Activated CD4-positive, alpha-beta T cell treated with anti-CD3 and anti-CD28 coated beads, Interleukin-10, Interleukin-2, amounts not matched to agents 100 ng/mL and 50 ng/mL, durations not matched to agents 16 hours and 8 hours (primary cell): ENCODE results near the gene PLEKHG1.
A peak's percentile ranks its signal among the peaks of the same experiment; 100 is the strongest.

Source experiments
- DNase-seq: peaks from one replicate; pipeline ENCODE4 v3.0.0-alpha.2; 2020

Gene PLEKHG1

DNA sequence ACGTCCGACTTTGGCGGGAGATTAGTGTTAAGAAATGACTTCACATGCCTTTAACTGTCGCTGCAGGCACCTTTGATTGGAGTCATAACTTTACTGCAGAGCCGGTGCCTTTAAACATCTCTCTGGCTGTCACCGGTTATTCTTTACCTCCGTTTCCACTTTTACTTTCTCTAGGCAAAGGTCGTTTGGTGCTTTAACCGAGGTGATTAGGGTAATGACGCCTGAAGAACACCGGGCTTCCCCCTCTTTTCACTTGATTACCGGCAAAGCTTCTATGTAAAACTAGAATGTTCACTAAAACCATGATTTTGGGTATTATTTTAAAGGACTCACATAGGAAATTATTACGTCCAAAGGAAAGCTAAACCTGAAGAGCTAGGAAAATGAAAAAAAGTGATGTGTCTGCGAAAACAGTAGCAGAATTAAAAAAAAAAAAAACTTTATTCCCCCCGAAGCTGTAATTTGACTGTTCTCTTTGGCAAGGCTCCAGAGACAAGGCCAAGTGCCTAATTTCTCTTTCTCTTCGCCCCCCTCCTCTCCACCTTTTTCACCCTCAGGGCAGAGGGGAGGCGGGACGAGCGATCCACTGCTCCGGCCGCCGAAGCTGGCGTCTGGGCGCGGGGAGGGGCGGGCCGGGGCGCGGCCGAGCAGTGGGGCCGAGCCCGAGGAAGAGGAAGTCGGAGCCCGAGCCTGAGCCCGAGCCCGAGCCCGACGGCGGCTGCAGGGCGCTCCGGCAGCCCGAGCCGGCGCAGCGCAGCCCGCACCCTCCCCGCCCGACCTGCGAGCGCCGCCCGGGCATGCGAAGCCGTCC lies at the start of gene PLEKHG1:
TSS of gene PLEKHG1 (plus strand) at position 687 of the 811 bp plus-strand sequence. CDS start 133,797 bp downstream, outside the sequence.
- peak; percentile 70 for DNase-seq

DNA sequence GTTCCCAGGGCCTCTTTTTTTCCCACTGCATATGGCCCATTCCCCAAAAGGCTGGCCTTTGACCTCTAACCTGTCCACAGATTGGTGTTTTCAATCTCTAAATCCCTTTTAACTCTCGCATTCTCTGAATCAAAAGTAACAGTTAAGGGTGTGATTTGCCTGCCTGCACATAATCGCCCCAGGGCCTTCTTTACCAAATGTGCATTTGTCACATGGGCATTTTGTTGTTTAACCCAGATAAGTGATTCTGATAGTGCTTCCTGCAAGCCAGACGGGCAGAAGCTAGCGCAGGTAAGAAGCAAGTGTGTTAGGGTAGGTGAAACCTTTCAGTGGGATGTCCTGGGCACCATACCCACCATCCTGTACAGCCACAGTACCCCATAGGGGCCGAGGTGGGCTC lies 49.4 kb upstream of the PLEKHG1 start:
- DNase-seq: no peak

DNA sequence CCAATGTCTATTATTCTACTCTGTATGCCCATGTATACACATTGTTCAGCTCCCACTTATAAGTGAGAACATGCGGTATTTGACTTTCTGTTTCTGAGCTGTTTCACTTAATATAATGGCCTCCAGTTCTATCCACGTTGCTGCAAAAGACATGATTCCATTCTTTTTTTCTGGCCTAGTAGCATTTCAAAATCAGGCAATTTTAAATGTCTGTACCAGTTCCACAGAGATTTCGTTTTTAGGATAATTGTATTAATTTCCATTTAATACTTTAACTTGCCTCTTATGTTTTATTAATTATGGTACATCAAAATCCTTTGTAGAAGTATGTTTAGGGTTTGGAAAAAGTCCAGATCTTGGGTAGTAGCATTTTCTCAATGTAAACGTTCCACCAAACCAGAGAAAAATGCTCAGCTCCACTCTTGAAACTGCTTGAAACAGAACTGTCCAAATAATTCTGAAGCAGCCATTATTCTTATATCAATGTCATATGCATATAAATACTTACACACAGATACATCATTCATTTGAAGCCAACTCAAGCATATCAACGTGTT lies 42.6 kb upstream of the PLEKHG1 start:
- no peak for DNase-seq

DNA sequence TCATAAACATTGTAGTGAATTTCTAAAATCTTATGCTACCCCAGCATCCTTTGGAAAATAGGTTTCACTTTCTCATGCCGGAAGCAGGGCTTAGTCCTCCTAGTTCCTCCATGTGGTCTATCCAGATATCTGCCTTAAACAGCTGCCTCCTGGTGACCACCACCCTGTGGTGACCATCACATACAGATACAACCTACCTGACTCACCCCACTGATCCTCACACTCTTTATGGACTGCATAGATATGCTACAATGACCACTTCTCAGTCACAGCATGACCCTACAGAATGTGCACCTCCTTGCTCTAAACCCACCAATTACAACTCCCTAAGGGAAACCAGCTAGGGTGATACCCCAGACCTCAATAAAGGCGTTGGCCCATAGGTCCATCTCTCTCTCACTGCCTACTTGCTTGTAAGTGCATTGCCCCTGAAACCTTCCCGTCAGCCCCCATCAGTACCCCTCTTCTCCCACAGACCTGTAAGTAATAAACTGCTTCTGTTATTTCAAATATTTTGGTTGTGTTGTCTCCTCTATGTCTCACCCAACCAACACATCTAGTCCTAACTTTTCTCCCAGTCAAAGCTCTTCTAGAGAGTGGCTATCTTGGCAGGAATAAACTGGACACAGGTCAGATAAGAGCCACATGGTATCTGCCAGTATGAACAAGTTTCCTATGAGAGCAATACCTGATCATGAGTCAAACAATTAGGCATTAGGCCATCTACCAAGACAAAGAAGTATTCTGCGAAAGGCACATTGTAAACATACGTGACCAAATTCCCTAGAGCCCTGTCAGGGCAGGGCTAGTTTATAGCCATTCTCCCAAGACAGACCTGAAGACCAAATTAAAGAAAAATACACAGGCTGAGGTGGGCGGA lies 39.4 kb upstream of the PLEKHG1 start:
- no peak for DNase-seq

DNA sequence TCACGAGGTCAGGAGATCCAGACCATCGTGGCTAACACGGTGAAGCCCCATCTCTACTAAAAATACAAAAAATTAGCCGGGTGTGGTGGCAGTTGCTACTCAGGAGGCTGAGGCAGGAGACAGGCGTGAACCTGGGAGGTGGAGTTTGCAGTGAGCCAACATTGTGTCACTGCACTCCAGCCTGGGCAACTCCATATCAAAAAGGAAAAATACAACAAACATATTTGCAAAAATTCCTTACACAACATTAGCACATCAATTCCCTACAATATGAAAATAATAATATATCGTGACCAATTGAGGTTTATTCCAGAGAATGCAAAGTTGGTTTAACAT lies 38.8 kb upstream of the PLEKHG1 start:
- no peak for DNase-seq

DNA sequence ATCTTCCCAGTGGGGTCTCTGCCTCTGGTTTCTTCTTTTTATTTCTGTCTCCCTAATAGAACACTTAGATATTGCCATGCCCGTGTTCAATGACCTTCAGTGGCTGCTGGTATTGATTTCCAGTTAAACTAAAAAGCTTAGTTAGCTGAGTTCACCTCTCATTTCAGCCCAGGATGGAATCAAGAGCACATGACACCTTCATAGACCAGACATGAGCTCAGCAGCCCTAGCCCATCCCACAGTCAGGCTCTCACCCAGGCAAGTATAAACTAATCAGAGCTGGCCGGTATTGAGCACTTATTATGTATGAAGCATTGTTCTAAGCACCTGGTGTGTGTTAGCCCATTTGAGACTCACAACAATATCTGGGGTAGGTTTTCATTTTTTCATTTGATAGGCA lies 33.7 kb upstream of the PLEKHG1 start:
- no peak for DNase-seq

DNA sequence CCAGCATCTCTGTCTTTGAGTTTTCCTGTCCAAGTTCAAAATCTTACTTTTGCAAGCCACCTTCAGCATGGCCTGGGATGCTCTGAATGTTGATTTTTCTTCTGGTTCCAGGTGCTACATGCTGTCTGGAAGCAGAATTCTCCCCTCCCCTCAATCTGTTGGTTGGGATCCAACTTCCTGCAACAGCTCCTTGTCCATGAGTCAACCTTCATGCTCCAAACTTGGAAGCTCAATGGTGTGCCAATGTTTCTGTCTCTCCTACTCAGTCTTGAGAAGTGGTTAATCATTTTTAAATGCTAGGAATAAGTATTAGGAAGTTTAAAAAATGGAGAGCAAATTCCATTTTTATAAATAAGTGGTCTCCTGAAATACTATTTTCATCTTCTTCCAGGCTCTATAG lies 33.2 kb upstream of the PLEKHG1 start:
- DNase-seq: no peak

DNA sequence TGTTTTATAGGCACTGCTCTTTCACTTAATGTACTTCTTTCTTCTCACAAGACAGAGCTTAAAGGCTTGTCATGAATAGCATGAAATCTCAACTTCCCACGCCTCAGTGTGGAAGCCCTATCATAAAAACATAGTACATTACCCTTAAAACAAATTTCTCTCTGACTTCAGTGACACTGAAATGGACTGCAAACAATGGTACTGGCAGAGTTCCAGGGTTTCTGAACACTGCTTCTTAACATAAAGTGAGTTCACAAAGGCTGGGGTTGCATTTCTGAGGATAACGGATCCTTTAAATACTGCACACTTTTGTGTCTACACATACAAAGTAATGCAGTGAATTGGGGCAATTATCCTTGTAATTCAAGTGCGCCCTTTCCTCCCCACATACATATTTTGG lies 32.3 kb upstream of the PLEKHG1 start:
- DNase-seq: no peak

DNA sequence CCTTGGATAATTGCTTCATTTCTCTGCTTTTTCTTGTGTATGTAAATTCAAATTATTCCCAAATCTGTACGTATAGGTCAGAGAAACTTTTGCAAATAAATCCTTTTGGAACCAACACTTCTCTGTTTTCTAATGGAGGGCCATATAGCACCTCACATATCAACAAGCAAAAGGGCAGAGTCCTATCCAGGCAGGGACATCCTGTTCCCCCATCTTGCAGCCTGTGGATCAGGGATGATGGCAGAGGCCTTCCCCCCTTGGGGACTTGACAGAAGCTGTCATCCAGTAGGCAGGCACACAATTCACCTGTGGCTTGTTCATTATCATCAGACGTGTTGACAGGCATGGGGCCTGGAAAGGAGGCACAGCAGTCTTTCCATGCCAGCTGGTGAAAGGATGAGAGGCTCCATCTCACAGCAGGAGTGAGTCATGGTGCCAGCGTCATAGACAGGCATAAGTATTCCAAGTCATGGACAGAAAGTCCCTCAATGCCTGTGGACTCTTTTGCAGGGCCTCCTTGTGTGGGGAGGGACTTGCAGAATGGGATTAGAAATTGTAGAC lies 31.8 kb upstream of the PLEKHG1 start:
- DNase-seq: no peak

DNA sequence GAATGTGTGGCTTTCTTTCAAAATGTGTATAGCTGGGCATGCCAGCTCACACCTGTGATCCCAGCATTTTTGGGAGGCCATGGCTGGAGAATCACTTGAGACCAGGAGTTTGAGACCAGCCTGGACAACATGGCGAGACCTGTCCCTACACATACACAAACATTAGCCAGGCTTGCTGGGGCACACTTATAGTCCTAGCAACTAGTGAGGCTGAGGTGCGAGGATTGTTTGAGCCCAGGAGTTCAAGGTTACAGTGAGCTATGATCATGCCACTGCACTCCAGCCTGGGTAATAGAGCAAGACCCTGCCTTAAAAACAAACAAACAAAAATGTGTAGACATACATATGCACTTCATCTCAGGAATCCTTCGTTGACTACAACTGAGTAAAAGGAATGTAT lies 31.1 kb upstream of the PLEKHG1 start:
- DNase-seq: no peak

DNA sequence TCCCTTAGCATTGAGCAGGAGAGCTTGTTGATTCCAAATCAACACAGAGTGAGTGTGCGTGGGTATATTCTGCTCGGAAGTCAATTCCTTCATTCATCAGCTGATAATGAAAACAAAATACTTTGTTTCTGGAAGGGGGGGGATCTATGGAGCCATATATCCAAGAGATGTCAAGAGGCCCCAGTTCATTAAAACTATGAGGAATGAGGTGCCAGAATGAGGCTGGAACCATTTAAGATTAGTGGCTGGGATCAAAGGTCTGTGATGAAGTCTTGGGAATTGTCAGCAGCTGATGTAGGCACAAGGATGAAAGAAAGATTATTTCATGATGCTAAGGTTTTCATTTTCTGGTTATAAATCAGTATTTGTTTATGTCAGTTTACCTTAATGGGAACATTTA lies 30.5 kb upstream of the PLEKHG1 start:
- DNase-seq: no peak

DNA sequence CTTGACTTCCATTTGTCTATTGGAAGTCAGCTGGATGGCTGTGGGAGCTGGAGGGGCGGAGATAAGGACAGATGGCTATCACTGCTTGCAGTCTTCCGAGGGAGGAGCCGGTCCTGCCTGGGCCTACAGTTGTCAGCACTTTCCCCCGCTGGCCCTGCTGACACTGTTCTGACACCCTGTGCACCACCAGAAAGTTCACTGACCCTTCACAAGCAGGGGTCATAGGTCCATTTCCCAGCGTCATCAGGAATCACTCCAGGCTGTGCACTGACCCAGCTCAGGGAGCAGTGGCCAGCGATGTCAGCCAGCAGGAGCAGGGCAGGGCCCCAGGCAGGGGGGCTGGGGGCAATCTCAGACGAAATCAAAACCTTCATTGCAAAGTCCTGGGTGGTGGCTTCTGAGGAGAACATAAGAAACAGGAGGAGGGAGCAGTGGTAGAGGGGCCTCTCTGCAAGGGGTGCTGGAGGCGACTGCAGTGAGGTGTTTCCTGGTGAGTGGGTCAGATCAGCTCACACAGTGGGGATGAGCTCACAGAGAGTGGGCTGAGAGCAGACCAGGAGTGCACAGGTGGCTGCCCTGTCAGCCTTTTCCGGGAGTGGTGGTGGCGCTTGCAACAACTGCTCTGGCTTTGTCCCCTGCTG lies 26.5 kb upstream of the PLEKHG1 start:
- no peak for DNase-seq

DNA sequence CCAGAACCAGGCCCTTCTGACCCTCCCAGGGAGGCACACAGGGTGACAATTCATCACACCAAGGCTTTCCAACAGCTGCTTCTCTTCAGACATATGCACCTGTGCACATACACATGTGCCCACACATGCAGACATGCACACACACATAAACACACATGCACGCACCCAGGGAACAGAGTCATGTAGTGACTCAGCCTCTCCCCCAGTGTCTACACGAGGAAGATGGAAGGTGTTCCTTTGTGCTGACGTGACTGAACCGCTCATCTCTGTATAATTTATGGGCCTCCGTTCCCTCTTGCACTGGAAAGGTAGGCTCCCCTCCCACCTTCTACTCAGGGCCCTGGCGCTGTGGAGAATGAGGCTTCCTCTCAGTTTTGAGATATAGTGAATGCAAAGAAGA lies 23.8 kb upstream of the PLEKHG1 start:
- DNase-seq: no peak

DNA sequence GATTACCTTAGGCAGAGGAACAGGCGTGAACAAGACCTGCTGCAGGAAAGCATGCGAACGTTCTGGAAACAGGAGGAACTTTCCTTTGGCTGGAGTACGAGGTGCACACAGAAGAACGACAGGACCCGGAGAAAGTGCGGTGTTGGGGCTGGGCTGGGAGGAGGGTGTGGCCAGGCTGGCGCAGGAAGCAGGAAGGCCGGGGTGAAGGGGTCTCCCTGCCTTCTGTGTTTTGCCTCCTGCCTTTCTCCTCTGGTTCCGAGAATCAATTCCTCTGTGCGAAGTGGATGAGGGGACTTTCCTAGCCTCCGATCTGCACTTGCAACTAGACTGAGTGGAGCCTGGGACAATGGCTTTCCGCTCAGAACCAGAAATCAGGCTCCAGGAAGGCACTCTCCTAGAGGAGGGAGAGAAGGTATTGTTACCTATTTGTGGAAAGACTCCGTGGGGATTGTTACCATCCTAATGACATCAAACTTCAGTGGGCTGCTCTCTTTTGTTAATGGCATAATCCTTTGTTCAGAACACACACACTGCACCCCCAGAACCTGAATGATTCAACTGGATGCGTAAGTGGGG lies 22.9 kb upstream of the PLEKHG1 start:
- no peak for DNase-seq

DNA sequence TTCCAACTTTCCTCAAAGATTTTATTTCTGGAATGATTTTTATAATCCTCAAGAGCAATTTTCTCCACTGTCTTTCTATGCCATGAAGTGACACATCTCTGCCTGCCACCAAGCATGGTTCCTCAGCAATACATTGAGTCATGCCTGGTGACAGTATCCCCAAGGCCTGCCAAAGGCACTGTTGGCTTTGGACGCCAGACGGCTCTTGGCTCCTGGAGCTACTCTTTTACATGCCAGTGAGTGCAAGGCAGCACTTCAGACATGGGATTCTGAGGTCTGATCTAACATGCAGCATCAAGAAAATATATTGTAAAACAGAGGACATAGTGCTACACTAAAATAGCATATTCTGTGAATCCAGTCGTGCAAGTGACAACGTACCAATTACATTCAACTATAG lies 20.1 kb upstream of the PLEKHG1 start:
- no peak for DNase-seq

DNA sequence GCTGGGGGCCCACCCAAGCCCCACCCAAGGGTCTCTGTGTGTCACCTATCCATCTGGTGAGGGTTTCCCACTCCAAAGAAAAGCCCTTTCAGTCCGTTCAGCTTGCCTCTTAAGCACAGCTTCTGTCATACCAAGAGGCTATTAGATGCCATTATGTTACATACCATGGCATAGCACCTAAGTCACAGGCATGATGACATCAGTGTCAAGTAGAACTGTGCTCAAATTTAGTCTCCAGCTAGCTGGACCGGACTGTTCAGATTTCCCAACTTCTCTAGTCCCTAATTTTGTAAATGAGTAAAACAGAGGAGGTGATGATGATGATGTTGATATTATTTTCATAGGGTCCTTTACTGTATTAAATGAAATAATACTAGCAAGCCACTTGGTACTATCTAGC lies 19.2 kb upstream of the PLEKHG1 start:
- no peak for DNase-seq

DNA sequence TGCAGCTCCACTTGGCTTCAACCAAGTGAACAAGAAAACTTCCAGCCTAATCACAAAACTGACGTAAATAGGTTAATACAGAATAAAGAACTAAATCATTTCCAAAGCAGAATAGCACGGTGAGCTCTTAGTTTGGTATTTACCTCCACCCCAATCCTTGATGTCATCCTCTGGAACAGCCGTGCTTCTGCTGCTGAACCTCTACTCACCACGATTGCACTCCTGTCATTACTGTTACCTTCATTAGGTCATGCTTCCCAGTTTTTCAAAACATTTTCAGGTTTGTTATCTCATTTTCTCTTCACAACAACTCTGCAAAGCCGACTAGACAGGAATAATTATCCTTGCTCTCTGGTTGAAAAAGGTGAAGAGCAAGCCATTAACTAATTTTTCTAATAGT lies 15.6 kb upstream of the PLEKHG1 start:
- DNase-seq: no peak

DNA sequence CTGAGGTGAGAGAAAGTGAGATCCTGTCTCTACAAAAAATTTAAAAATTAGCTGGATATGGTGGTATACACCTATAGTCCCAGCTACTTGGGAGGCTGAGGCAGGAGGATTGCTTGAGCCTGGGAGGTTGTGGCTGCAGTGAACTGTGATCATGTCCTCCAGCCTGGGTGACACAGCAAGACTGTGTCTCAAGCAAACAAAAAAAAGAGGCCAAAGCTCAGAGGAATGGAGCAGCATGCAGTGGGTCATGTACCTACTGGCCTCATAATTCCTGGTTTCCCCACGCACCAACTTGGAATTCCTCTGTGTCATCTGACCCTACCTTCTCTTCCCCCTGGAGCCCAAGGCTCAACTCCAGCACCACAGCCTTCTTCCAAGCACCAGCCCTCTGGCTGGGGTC lies 15.1 kb upstream of the PLEKHG1 start:
- no peak for DNase-seq

DNA sequence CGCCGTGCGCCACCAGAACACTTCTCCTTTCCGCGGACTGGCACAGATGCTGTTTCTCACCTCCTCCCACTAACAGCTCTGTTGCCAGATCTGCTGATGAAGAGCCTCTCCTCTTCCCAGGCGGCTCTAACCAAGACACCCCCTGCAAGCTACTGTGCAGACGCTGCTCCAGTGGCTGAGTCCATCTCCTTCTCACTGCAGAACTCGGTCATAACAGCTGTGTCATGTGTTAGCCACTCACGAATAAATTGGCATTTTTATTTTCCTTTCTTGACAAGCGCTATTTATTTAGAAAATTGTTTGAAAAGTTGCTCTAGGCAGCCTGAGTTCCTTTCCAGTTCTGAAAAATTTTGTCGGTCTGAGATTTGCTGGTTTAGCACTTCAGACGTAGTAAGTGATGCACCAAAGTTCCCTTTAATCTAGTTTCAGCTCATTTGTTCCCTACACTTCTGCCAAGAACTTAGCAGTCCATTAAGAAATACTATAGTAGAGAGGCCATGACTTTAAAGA lies 12.8 kb upstream of the PLEKHG1 start:
- DNase-seq: no peak

DNA sequence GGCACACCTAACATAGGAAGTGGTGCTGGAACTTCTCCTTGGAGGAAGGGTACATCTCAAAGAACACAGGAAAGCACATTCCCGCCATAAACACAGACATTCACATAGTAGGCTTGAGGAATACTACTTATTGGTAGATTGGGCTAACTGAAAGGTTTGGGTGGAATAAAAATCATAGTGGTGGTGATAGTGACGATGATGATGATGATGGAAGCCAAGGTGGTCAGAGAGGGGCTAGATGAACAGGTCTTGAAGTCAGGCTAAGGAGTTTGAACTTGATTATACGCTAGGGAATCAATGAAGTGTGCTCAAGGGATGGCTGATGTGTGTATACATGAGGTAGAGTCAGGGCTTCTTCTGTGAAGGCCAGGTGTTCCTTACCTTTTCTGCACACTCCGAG lies 12.0 kb upstream of the PLEKHG1 start:
- no peak for DNase-seq

DNA sequence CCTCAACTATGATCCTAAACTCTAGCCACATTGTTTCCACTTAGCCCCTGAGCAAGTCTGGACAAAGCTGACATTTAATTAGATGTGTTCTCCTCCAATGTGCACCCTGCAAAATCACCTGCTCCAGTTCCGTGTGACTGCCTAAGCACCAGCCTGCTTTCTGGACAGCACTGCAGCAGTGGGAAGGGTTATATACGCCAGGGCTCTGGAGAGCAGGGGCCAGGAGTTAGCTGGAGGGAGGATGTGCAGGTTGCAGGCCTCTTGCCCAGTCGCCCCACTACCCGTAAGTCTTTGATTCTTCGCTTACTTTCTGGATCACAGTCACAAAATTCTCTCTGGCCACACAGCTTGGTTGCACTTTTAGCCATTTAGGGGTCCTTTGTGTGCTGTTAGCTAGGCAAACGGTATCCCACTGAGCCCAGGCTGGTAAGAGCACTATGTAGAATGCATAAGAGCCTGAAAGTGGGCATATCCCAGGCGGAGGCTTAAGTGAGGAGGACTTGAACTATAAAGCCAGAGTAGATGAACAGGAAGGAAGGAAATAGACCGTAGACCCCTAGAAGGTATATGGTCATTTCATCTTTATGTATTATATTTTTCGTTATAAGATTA lies 10.7 kb upstream of the PLEKHG1 start:
- no peak for DNase-seq

DNA sequence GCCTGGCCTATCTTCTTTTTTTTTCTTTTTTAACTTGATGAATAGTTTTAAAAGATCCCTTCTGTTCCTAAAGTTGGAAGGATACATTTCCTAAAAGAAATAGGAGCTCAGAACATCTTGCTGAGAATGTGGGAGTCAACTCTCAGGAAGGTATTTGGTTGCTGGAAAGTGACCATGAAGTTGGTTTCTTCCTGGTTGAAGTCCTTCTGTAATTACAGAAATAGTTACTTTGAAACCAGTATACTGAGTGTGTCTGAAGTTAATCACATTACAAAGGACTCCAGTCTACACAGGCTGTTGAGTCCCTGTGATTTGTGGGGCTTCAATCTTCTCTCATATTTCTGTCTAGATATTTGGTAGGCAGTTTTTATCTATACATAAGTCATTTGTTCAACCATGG lies 9.8 kb upstream of the PLEKHG1 start:
- no peak for DNase-seq
